ENCODE measurements around the gene MVB12B. TPM values are rescaled to one million over a fixed set of nuclear protein-coding genes. Genes with fewer than 3 reads are reported as not detected.

Gene MVB12B
- total RNA-seq, 1 experiment from 2014 or later = 5.8 TPM

DNA sequence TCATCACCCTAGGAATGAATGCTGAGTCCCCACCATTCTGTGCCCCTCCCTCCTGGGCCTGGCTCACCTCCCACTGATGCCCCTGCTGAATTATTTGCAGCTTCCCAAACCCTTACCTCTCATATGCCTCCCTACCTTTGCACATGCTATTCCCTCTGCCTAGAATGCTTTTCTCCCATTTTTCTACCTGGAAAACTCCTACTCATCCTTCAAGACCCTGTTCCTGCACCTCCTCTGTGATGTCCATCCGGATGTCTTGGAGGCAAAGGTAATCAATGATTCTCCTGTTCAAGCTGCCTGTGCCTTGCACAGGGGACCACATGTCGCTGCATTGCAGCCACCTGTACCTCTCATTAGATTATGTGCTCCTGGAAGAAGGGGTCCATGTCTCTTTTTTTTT, 182.3 kb downstream of the MVB12B start:
- no peaks in the 10 kb centered on the region for H3K79me2 ChIP-seq (ENCODE audit: insufficient read depth, low read length)
- peaks cover 9 to 21% of the 10 kb centered on the region in 2 experiments for H3K4me1 Mint-ChIP-seq
- no peak overlapping the region for H2BK20ac ChIP-seq (ENCODE audit: low read depth, low read length, poor library complexity, severe bottlenecking)
- no peak overlapping the region for H2AK5ac ChIP-seq (ENCODE audit: insufficient read length, low read length)
- WGBS (ENCODE audit: extremely low coverage, insufficient read length, low lambda C conversion rate) = no CpG with 5 or more reads among the region's 2 CpGs
- H4K20me1 ChIP-seq (ENCODE audit: control insufficient read depth, insufficient read depth, insufficient read length) = no peaks in the 10 kb centered on the region
- H3K9ac ChIP-seq (ENCODE audit: extremely low read depth, insufficient read length, low read length) = no peak overlapping the region
- no peaks in the 10 kb centered on the region for H3K4me1 ChIP-seq (ENCODE audit: insufficient read depth, low read length)
- H3K9me3 Mint-ChIP-seq = no peaks in the 10 kb centered on the region
- no peak overlapping the region for H2BK12ac ChIP-seq (ENCODE audit: insufficient read length, low read depth, low read length)
- no peak overlapping the region for H3K56ac ChIP-seq (ENCODE audit: insufficient read length, low read depth, low read length)
- no peaks in the 10 kb centered on the region for H3K36me3 Mint-ChIP-seq (ENCODE audit: insufficient read depth in 1 of 3, low read depth in 3 of 3)
- H3K9me3 ChIP-seq (ENCODE audit: control insufficient read depth, low read depth, low read length) = no peaks in the 10 kb centered on the region
- H2BK5ac ChIP-seq (ENCODE audit: insufficient read length, low read length) = no peak overlapping the region
- no peak overlapping the region for H2BK15ac ChIP-seq (ENCODE audit: low read depth, low read length)
- no peak overlapping the region for H3K27ac Mint-ChIP-seq
- H4K5ac ChIP-seq (ENCODE audit: insufficient read length, low read depth, low read length) = no peak overlapping the region
- peaks cover 9% of the 10 kb centered on the region for H3K27me3 Mint-ChIP-seq (ENCODE audit: low read depth)
- H2AFZ ChIP-seq (ENCODE audit: low read length) = no peak overlapping the region
- no peak overlapping the region for H3K4me3 Mint-ChIP-seq
- H3K79me1 ChIP-seq (ENCODE audit: insufficient read depth, low read depth, low read length, poor library complexity, severe bottlenecking) = no peaks in the 10 kb centered on the region
- no peak overlapping the region for H3K4me2 ChIP-seq (ENCODE audit: insufficient read depth, insufficient read length, low read length)
- no peak overlapping the region for H3K23ac ChIP-seq (ENCODE audit: insufficient read length, low read depth, low read length)
- no peak overlapping the region for H3K14ac ChIP-seq (ENCODE audit: insufficient read depth, low read length)
- no peak overlapping the region for H3K27ac ChIP-seq (ENCODE audit: insufficient read length, low read depth, low read length)
- no peak overlapping the region for H4K8ac ChIP-seq (replicated peaks; ENCODE audit: insufficient read length, low read depth, low read length)
- no peak for DNase-seq
- no peak overlapping the region for H3K18ac ChIP-seq (ENCODE audit: insufficient read length, low read depth, low read length)
- H3K4ac ChIP-seq (ENCODE audit: low read depth, low read length) = no peak overlapping the region
- TF ChIP-seq, protein P1, sequence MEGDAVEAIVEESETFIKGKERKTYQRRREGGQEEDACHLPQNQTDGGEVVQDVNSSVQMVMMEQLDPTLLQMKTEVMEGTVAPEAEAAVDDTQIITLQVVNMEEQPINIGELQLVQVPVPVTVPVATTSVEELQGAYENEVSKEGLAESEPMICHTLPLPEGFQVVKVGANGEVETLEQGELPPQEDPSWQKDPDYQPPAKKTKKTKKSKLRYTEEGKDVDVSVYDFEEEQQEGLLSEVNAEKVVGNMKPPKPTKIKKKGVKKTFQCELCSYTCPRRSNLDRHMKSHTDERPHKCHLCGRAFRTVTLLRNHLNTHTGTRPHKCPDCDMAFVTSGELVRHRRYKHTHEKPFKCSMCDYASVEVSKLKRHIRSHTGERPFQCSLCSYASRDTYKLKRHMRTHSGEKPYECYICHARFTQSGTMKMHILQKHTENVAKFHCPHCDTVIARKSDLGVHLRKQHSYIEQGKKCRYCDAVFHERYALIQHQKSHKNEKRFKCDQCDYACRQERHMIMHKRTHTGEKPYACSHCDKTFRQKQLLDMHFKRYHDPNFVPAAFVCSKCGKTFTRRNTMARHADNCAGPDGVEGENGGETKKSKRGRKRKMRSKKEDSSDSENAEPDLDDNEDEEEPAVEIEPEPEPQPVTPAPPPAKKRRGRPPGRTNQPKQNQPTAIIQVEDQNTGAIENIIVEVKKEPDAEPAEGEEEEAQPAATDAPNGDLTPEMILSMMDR (conservative IDR thresholded peaks at IDR 0.05) = no peak
- H3T11ph ChIP-seq (ENCODE audit: low read length) = no peak overlapping the region
- no peaks in the 10 kb centered on the region for H3K27me3 ChIP-seq (ENCODE audit: insufficient read depth, low read length)
- H2BK120ac ChIP-seq (ENCODE audit: low read depth, low read length, poor library complexity, severe bottlenecking) = no peak overlapping the region
- no peaks in the 10 kb centered on the region for H3K23me2 ChIP-seq (ENCODE audit: insufficient read length, low read depth, low read length, poor library complexity, severe bottlenecking)
- no peak overlapping the region for H4K91ac ChIP-seq (ENCODE audit: insufficient read length, low read depth, low read length)
